Common myeloid progenitor, CD34-positive (primary cell): ENCODE data around the gene ZBTB17.
"Not testable (repeated sequence)": the region's sequence is repeated elsewhere in the genome, so short reads cannot be mapped to it uniquely, and the experiment has no call there.

Experiments used
- CTCF ChIA-PET: fragments of 350-600 bp; sonication (Branson Sonifier 250); formaldehyde crosslinking; loops from one replicate; lab custom pipeline; 2021; ENCODE audit warnings: antibody characterized with exemption; lab: Charles Lee
- POLR2A ChIA-PET: fragments of 350-600 bp; sonication (Branson Sonifier 250); formaldehyde crosslinking; loops from one replicate; lab custom pipeline; 2021; ENCODE audit warnings: antibody characterized with exemption; lab: Charles Lee
- DNase-seq, 3 donors: peaks; one replicate each; pipeline versions ENCODE4 v3.0.0 to v3.0.0-alpha.2; 2013
- H3K27ac ChIP-seq, 2 experiments: 1 replicate in 1 of 2; 2 replicates in 1 of 2; pipeline ENCODE4 v1.7.0; 2013; ENCODE audit warnings: inconsistent platforms in 2 of 2, low read length in 2 of 2, mild to moderate bottlenecking in 2 of 2, low read depth in 1 of 2, moderate library complexity in 1 of 2; ENCODE audit not compliant: severe bottlenecking in 2 of 2, insufficient read depth in 1 of 2, poor library complexity in 1 of 2
- H3K27me3 ChIP-seq, 5 experiments: replicated peaks in 2 of 5; 1 replicate in 3 of 5; 2 replicates in 2 of 5; pipeline versions ENCODE4 v1.6.1 to v1.7.0; 2013; ENCODE audit warnings: low read length in 4 of 5, mild to moderate bottlenecking in 2 of 5, moderate library complexity in 2 of 5, inconsistent platforms in 1 of 5; ENCODE audit not compliant: insufficient read depth in 5 of 5, control insufficient read depth in 4 of 5
- H3K36me3 ChIP-seq, 4 experiments: 1 replicate in 2 of 4; 2 replicates in 2 of 4; pipeline versions ENCODE4 v1.6.1 to v1.7.0; 2013; ENCODE audit warnings: low read length in 3 of 4, control low read depth in 1 of 4, mild to moderate bottlenecking in 1 of 4; ENCODE audit not compliant: control insufficient read depth in 4 of 4, insufficient read depth in 4 of 4
- H3K4me1 ChIP-seq, 4 experiments: 1 replicate in 3 of 4; 2 replicates in 1 of 4; pipeline versions ENCODE4 v1.6.1 to v1.7.1; 2013; ENCODE audit warnings: low read length in 3 of 4, mild to moderate bottlenecking in 3 of 4, control low read depth in 1 of 4, inconsistent platforms in 1 of 4, moderate library complexity in 1 of 4; ENCODE audit not compliant: control insufficient read depth in 4 of 4, insufficient read depth in 4 of 4; ENCODE audit errors: control extremely low read depth in 1 of 4
- H3K4me3 ChIP-seq, 7 experiments: 1 replicate in 4 of 7; 2 replicates in 3 of 7; pipeline versions ENCODE4 v1.5.1 to v1.7.0; 2013; ENCODE audit warnings: mild to moderate bottlenecking in 7 of 7, low read length in 6 of 7, moderate library complexity in 6 of 7, inconsistent platforms in 2 of 7, low read depth in 2 of 7, control low read depth in 1 of 7; ENCODE audit not compliant: insufficient read depth in 4 of 7, control insufficient read depth in 1 of 7; ENCODE audit errors: extremely low read depth in 1 of 7
- H3K9me3 ChIP-seq, 5 experiments: 1 replicate in 4 of 5; 2 replicates in 1 of 5; pipeline versions ENCODE4 v1.6.1 to v1.7.1; 2013; ENCODE audit warnings: low read length in 4 of 5, mild to moderate bottlenecking in 2 of 5, inconsistent platforms in 1 of 5, low read depth in 1 of 5, moderate library complexity in 1 of 5; ENCODE audit not compliant: control insufficient read depth in 4 of 5, insufficient read depth in 2 of 5; ENCODE audit errors: control extremely low read depth in 1 of 5
- WGBS: methylation state at CpG from one replicate; pipeline ENCODE4 v1.1.5; 2013; ENCODE audit not compliant: insufficient coverage; 5-methylcytosine and 5-hydroxymethylcytosine counted together

Gene ZBTB17

DNA sequence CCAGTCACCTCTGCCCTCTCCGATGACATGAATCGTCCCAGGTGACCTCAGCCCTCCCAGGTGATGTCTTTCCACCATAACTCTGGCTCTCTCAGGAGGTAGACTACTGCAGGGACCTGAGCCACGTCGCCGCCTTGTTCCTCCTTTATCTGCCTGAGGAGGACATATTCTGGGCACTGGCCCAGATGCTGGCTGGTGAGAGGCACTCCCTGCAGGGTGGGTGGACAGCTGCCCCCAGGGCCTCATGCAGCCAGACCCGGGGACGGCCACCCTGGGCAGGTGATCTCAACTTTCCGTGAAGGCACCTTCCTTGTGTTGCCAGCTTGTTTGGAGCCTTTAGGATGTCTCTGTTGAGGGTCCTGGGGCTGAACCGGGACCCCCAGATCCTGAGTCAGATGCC, 13.9 kb upstream of the ZBTB17 start:
- Histone ChIP-seq H3K36me3 (no peaks in the 10 kb centered on the region), H3K27me3 (peaks cover 0 to 2% (median 0%) of the 10 kb centered on the region in 5 experiments), H3K4me1 (no peaks in the 10 kb centered on the region), H3K27ac (no peak overlapping the region), H3K9me3 (no peaks in the 10 kb centered on the region), H3K4me3 (no peak overlapping the region)
- 92% methylated on average over 6 of the region's 9 CpGs for WGBS
- POLR2A ChIA-PET = no interaction called here
- CTCF ChIA-PET = interaction anchor here (1.3 to 1.6 kb wide), 2 partner anchors 195 to 198 kb away, joined by 3 read pairs; no protein-coding TSS in a partner anchor
- DNase-seq = no peak

DNA sequence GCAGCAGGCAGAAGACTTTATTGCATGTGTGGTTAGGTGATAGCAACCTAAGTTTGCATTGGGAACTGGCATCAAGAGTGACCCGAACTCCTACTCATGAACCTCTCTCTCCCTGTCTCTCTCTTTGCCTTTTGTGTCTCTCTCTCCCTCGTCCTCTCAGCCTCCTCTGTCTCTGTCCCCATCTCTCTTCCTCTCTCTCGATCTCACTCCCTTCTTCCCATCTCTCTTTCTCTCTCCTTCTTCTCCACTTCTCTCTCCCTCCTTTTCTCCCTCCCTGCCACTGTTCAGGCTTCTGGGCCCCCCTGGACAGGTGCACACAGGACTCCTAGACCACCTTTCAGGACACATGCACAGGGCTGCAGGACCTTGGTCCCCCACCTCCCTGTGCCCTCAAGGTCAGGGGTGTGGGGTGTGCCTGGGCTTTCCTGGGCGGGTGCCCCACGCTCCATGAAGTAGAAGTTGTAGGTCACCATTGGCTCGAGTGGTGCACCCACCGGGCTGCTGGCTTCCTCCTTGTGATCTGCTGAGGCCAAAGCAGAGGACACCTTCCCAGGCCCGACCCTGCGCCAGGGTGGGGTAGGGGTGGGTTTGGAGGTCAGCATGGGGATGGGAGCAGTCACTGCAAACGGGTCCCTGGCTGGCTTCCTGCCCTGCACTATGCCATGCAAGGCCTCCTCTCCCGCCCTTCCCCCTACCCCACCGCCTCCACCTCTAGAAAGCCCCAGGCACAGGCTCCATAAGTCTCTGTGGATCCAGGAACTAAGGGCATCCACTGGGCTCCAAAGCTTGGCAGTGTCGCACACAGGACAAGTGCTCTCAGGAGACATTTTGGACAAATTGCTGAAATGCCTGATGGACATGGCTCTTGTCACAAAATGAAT, 13.2 kb upstream of the ZBTB17 start:
- ChIA-PET POLR2A (no interaction called here), CTCF (interaction anchor here (1.2 to 1.6 kb wide), 3 partner anchors 9 to 197 kb away, joined by 3 to 4 read pairs (median 3); no protein-coding TSS in a partner anchor)
- Histone ChIP-seq H3K4me3 (no peak overlapping the region), H3K27me3 (peaks cover 0 to 2% (median 0%) of the 10 kb centered on the region in 5 experiments), H3K36me3 (no peaks in the 10 kb centered on the region), H3K27ac (no peak overlapping the region), H3K4me1 (no peaks in the 10 kb centered on the region), H3K9me3 (no peaks in the 10 kb centered on the region)
- WGBS = 92% methylated on average over 8 of the region's 13 CpGs
- DNase-seq = no peak

DNA sequence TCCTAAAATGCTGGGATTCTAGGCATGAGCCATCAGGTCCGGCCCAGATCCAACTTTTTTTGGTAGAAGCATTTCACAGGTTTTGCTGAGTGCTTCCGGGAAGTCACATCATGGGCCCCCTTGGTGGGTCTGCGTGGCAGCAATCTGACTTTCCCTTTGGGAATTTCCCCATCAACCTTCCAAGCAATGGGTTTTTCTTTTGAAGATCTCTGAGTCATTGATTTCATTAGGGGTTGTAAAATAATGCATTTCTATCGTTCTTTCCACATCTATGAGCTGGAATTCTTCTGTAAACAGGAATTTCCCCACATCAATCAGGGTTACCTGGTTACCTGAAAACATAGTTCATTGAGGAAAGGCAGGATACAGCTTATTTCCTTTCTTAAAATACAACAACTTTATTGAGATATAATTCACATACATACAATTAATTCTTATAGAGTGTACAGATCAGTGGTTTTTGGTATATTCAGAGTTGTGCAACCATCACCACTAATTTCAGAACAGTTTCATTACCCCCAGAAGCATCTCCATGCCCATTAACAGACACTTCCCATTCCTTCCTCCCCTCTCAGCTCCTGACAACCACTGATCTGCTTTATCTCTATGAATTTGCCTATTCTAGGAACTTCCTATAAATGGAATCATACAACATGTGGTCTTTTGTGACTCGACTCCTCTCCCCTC, 9.9 kb upstream of the ZBTB17 start:
- no peak for DNase-seq
- Histone ChIP-seq H3K27ac (no peak overlapping the region), H3K4me1 (no peaks in the 10 kb centered on the region), H3K36me3 (no peaks in the 10 kb centered on the region), H3K4me3 (no peak overlapping the region), H3K27me3 (peaks cover 0 to under 1% (median 0%) of the 10 kb centered on the region in 5 experiments), H3K9me3 (peaks cover 0 to 6% (median 0%) of the 10 kb centered on the region in 5 experiments)
- POLR2A ChIA-PET = no interaction called here
- CTCF ChIA-PET = interaction anchor here (1.1 kb wide), 1 partner anchor 9 kb away, joined by 3 read pairs; no protein-coding TSS in a partner anchor
- WGBS = 90% methylated on average over 4 of the region's 5 CpGs

DNA sequence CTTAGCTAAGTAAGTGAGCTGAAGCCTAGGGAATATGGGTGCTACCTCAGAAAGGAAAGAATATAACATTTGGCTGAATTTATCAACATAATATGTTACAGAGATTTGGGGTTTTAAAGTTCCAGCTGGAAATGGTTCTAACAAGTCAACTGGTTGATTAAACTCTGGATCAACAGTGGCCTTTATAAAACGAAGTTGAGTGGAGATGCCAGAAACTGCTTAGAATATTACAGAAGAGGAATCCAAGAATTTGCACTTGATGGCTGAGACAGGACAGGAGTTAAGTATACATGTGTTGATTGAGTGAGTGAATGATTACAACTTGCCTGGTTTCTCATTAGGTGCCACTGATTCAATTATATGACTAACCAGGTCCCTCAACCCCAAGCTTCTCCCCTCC, 7.4 kb upstream of the ZBTB17 start:
- Histone ChIP-seq H3K4me3 (no peak overlapping the region), H3K27ac (no peak overlapping the region), H3K36me3 (no peaks in the 10 kb centered on the region), H3K27me3 (no peaks in the 10 kb centered on the region), H3K4me1 (no peaks in the 10 kb centered on the region), H3K9me3 (peaks cover 0 to 6% (median 0%) of the 10 kb centered on the region in 5 experiments)
- ChIA-PET POLR2A (interaction anchor here (0.7 kb wide), 1 partner anchor 106 kb away, joined by 3 read pairs; no protein-coding TSS in a partner anchor), CTCF (interaction anchor here (0.8 to 2.0 kb wide), 2 partner anchors 11 to 97 kb away, joined by 3 to 6 read pairs; no protein-coding TSS in a partner anchor)
- WGBS = 71% methylated on average over 1 of the region's 1 CpG
- no peak for DNase-seq

DNA sequence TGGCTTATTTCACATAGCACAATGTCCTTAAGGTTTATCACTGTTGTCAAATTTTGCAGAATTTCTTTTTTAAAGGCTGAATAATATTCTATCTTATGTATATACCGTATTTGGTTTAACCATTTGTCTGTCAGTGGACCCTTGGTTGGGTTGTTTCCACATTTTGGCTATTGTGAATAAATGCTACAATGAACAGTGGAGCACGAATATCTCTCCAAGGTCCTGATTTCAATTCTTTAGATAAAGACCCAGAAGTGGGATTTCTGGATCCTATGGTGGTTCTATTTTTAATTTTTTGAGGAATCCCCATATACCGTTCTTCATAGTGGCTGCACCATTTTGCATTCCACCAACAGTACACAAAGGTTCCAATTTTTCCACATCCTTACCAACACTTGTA, 5.8 kb upstream of the ZBTB17 start:
- CTCF ChIA-PET = no interaction called here
- 100% methylated on average over 1 of the region's 3 CpGs for WGBS
- no peak for DNase-seq

DNA sequence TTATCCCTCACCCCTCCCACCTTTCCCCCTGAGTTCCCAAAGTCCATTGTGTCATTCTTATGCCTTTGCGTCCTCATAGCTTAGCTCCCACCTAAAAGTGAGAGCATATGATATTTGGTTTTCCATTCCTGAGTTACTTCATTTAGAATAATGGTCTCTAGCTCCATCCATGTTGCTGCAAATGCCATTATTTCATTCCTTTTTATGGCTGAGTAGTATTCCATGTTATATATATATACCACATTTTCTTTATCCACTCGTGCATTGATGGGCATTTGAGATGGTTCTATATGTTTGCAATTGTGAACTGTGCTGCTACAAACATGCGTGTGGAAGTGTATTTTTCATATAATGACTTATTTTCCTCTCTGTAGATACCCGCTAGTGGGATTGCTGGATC, 2.0 kb upstream of the ZBTB17 start:
- H3K4me1 ChIP-seq = peaks cover 6 to 15% (median 10%) of the 10 kb centered on the region in 4 experiments
- H3K27ac ChIP-seq, DNase-seq, H3K27me3 ChIP-seq, H3K9me3 ChIP-seq, H3K36me3 ChIP-seq, H3K4me3 ChIP-seq, POLR2A ChIA-PET, CTCF ChIA-PET: not testable (repeated sequence)
- WGBS = no CpG with 5 or more reads among the region's 4 CpGs

More for the DNA sequence above, 5.8 kb upstream of the ZBTB17 start:
- H3K9me3 ChIP-seq = peaks cover 0 to 6% (median 0%) of the 10 kb centered on the region in 5 experiments
- H3K4me1 ChIP-seq = no peaks in the 10 kb centered on the region
- H3K4me3 ChIP-seq = no peak overlapping the region
- POLR2A ChIA-PET = no interaction called here
- no peaks in the 10 kb centered on the region for H3K27me3 ChIP-seq
- H3K27ac ChIP-seq = no peak overlapping the region
- no peaks in the 10 kb centered on the region for H3K36me3 ChIP-seq
